HepG2 (cell line): ENCODE data around the gene FKBP10. TPM values are rescaled to one million over a fixed set of nuclear protein-coding genes. Genes with fewer than 3 reads are reported as not detected.

ENCODE experiments used
- BRD4 ChIP-seq: sonication (generic); formaldehyde crosslinking; IDR thresholded peaks from 2 replicates; pipeline ENCODE4 v1.4.0; 2020; ENCODE audit warnings: missing genetic modification reagents
- CBX2 ChIP-seq, 2 experiments: fragments of 200-600 bp in 1 of 2; sonication (generic); formaldehyde crosslinking in 1 of 2; IDR thresholded peaks; 2 replicates each; pipeline versions ENCODE4 v1.7.0 to v1.8.1; 2018 to 2022; ENCODE audit warnings: low read depth in 2 of 2, low read length in 1 of 2, mild to moderate bottlenecking in 1 of 2, missing genetic modification reagents in 1 of 2
- RBFOX2 ChIP-seq: fragments of 200-400 bp; formaldehyde crosslinking; IDR thresholded peaks from 2 replicates; pipeline ENCODE4 v1.6.1; 2017; ENCODE audit warnings: low read depth, mild to moderate bottlenecking, low read length
- ZNF317 ChIP-seq: sonication (generic); formaldehyde crosslinking; IDR thresholded peaks from 2 replicates; pipeline ENCODE4 v1.5.0; 2020; ENCODE audit warnings: mild to moderate bottlenecking, missing genetic modification reagents
- ZNF672 ChIP-seq: sonication (generic); formaldehyde crosslinking; IDR thresholded peaks from 2 replicates; pipeline ENCODE4 v1.8.1; 2022; ENCODE audit warnings: missing genetic modification reagents
- ZNF792 ChIP-seq: IDR thresholded peaks from 2 replicates; pipeline ENCODE4 v1.6.1; 2016
- polyA plus RNA-seq, 8 experiments: library from polyadenylated mRNA; depleted of rRNA in 3 of 8; stranded (reverse) in 7 of 8; unstranded in 1 of 8; fragments of >200 nt; fragmentation: Illumina TruSeq in 4 of 8; extraction: Trizol in 4 of 8; gene quantifications; 2 replicates each; pipeline versions ENCODE4 v1.2.1 to v1.2.3, GENCODE V29; 2011 to 2016; ENCODE audit warnings: low read depth in 4 of 8, missing spikeins in 1 of 8, mixed read lengths in 1 of 8; ENCODE audit not compliant: insufficient read depth in 1 of 8
- total RNA-seq, 5 experiments: library from RNA; depleted of rRNA; stranded (reverse); fragments of >200 nt; fragmentation: Illumina TruSeq; extraction: Trizol; gene quantifications; 2 replicates each; pipeline ENCODE4 v1.2.3, GENCODE V29; 2016; ENCODE audit warnings: low read depth in 1 of 5
- TF ChIP-seq, protein P1 (sequence below): sonication (generic); formaldehyde crosslinking; IDR thresholded peaks from 2 replicates; pipeline ENCODE4 v1.4.0; 2020; ENCODE audit warnings: missing genetic modification reagents, mild to moderate bottlenecking, borderline replicate concordance
- TF ChIP-seq, protein P2 (sequence below): sonication (generic); formaldehyde crosslinking; IDR thresholded peaks from 2 replicates; pipeline ENCODE4 v1.4.0; 2020; ENCODE audit warnings: missing genetic modification reagents
- TF ChIP-seq, protein P3 (sequence below): sonication (generic); formaldehyde crosslinking; IDR thresholded peaks from 2 replicates; pipeline ENCODE4 v1.4.0; 2020; ENCODE audit warnings: missing genetic modification reagents, borderline replicate concordance
- TF ChIP-seq, protein P4 (sequence below): sonication (generic); formaldehyde crosslinking; IDR thresholded peaks from 2 replicates; pipeline ENCODE4 v1.4.0; 2020; ENCODE audit warnings: missing genetic modification reagents

The FKBP10 gene
- total and polyA plus RNA-seq, 2 of the 13 experiments (the other 11 are each of a cell fraction or from before 2014, with no cell fraction given): 149 to 573 TPM

DNA sequence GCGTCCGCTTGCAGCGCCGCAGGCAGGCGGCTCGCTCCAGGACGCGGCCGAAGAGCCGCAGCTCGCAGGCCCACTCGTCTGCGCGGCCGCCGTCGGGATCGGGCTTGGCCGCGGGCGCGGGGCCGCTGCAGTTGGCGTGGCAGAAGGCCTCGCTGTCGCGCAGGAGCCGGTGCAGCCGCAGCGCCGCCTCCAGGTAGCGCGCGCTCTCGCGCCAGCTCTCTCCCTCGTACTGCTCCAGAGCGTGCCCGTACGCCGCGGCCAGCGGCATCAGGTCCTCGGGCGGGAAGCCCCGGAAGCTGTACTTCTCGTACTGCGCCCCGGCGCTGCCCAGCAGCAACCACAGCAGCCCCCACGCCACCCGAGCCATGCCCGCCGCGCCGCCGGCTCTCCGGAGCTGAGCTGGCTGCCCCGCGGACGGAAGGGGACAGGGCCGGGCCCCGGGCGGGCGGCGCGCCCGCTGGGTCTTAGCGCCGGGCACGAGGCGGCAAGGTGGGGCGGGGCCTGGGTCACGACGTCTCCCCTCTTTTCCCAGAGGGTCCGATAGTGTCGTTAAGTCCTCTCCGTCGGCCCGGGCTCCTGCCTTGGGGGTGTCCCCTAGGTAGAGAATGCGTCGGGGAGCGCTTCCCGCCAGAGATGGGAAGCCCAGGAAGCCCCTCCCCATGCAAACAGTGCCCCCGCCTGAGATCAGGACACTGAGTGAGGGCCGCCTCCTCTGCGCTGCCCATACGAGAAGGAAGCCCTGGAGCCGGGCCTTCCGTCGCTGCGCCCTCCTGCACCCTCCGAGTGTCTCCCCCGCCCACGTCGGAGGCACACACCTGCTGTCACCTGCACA, 1.0 kb upstream of the FKBP10 start, which contains the start of gene P3H4 (continued):
- TF ChIP-seq, protein P1, sequence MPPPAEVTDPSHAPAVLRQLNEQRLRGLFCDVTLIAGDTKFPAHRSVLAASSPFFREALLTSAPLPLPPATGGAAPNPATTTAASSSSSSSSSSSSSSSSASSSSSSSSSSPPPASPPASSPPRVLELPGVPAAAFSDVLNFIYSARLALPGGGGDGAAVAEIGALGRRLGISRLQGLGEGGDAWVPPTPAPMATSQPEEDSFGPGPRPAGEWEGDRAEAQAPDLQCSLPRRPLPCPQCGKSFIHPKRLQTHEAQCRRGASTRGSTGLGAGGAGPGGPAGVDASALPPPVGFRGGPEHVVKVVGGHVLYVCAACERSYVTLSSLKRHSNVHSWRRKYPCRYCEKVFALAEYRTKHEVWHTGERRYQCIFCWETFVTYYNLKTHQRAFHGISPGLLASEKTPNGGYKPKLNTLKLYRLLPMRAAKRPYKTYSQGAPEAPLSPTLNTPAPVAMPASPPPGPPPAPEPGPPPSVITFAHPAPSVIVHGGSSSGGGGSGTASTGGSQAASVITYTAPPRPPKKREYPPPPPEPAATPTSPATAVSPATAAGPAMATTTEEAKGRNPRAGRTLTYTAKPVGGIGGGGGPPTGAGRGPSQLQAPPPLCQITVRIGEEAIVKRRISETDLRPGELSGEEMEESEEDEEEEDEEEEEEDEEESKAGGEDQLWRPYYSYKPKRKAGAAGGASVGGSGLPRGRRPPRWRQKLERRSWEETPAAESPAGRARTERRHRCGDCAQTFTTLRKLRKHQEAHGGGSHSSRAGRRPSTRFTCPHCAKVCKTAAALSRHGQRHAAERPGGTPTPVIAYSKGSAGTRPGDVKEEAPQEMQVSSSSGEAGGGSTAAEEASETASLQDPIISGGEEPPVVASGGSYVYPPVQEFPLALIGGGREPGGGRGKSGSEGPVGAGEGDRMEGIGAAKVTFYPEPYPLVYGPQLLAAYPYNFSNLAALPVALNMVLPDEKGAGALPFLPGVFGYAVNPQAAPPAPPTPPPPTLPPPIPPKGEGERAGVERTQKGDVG (CRISPR knock-in tag): no peak
- TF ChIP-seq ZNF672 (CRISPR knock-in tag): peak; percentile 89
- TF ChIP-seq ZNF792 (CRISPR knock-in tag): peak; percentile 29
- TF ChIP-seq, protein P2, sequence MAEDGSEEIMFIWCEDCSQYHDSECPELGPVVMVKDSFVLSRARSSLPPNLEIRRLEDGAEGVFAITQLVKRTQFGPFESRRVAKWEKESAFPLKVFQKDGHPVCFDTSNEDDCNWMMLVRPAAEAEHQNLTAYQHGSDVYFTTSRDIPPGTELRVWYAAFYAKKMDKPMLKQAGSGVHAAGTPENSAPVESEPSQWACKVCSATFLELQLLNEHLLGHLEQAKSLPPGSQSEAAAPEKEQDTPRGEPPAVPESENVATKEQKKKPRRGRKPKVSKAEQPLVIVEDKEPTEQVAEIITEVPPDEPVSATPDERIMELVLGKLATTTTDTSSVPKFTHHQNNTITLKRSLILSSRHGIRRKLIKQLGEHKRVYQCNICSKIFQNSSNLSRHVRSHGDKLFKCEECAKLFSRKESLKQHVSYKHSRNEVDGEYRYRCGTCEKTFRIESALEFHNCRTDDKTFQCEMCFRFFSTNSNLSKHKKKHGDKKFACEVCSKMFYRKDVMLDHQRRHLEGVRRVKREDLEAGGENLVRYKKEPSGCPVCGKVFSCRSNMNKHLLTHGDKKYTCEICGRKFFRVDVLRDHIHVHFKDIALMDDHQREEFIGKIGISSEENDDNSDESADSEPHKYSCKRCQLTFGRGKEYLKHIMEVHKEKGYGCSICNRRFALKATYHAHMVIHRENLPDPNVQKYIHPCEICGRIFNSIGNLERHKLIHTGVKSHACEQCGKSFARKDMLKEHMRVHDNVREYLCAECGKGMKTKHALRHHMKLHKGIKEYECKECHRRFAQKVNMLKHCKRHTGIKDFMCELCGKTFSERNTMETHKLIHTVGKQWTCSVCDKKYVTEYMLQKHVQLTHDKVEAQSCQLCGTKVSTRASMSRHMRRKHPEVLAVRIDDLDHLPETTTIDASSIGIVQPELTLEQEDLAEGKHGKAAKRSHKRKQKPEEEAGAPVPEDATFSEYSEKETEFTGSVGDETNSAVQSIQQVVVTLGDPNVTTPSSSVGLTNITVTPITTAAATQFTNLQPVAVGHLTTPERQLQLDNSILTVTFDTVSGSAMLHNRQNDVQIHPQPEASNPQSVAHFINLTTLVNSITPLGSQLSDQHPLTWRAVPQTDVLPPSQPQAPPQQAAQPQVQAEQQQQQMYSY (CRISPR knock-in tag): peak; percentile 49; the same call in 1 of the 2 replicates
- no peak for TF ChIP-seq CBX2 (IDR thresholded peaks at IDR 0.05; ENCODE audit: low read depth, low read length)
- TF ChIP-seq CBX2 (CRISPR knock-in tag; IDR thresholded peaks at IDR 0.05; ENCODE audit: low read depth): 0 out of 2 replicates have a peak, but pooled peaks have one; percentile 26
- TF ChIP-seq RBFOX2: peak; percentile 93
- TF ChIP-seq ZNF317 (CRISPR knock-in tag): peak; percentile 73; the same call in 1 of the 2 replicates
- TF ChIP-seq, protein P3, sequence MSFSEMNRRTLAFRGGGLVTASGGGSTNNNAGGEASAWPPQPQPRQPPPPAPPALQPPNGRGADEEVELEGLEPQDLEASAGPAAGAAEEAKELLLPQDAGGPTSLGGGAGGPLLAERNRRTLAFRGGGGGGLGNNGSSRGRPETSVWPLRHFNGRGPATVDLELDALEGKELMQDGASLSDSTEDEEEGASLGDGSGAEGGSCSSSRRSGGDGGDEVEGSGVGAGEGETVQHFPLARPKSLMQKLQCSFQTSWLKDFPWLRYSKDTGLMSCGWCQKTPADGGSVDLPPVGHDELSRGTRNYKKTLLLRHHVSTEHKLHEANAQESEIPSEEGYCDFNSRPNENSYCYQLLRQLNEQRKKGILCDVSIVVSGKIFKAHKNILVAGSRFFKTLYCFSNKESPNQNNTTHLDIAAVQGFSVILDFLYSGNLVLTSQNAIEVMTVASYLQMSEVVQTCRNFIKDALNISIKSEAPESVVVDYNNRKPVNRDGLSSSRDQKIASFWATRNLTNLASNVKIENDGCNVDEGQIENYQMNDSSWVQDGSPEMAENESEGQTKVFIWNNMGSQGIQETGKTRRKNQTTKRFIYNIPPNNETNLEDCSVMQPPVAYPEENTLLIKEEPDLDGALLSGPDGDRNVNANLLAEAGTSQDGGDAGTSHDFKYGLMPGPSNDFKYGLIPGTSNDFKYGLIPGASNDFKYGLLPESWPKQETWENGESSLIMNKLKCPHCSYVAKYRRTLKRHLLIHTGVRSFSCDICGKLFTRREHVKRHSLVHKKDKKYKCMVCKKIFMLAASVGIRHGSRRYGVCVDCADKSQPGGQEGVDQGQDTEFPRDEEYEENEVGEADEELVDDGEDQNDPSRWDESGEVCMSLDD (CRISPR knock-in tag): peak; percentile 57; the same call in 1 of the 2 replicates
- TF ChIP-seq, protein P4, sequence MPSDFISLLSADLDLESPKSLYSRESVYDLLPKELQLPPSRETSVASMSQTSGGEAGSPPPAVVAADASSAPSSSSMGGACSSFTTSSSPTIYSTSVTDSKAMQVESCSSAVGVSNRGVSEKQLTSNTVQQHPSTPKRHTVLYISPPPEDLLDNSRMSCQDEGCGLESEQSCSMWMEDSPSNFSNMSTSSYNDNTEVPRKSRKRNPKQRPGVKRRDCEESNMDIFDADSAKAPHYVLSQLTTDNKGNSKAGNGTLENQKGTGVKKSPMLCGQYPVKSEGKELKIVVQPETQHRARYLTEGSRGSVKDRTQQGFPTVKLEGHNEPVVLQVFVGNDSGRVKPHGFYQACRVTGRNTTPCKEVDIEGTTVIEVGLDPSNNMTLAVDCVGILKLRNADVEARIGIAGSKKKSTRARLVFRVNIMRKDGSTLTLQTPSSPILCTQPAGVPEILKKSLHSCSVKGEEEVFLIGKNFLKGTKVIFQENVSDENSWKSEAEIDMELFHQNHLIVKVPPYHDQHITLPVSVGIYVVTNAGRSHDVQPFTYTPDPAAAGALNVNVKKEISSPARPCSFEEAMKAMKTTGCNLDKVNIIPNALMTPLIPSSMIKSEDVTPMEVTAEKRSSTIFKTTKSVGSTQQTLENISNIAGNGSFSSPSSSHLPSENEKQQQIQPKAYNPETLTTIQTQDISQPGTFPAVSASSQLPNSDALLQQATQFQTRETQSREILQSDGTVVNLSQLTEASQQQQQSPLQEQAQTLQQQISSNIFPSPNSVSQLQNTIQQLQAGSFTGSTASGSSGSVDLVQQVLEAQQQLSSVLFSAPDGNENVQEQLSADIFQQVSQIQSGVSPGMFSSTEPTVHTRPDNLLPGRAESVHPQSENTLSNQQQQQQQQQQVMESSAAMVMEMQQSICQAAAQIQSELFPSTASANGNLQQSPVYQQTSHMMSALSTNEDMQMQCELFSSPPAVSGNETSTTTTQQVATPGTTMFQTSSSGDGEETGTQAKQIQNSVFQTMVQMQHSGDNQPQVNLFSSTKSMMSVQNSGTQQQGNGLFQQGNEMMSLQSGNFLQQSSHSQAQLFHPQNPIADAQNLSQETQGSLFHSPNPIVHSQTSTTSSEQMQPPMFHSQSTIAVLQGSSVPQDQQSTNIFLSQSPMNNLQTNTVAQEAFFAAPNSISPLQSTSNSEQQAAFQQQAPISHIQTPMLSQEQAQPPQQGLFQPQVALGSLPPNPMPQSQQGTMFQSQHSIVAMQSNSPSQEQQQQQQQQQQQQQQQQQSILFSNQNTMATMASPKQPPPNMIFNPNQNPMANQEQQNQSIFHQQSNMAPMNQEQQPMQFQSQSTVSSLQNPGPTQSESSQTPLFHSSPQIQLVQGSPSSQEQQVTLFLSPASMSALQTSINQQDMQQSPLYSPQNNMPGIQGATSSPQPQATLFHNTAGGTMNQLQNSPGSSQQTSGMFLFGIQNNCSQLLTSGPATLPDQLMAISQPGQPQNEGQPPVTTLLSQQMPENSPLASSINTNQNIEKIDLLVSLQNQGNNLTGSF (CRISPR knock-in tag): peak; percentile 87
- TF ChIP-seq BRD4 (CRISPR knock-in tag): peak; percentile 69
